GM12873 (cell line): ENCODE results near the gene TOGARAM1.

Experiments used
- CTCF ChIP-seq: IDR thresholded peaks from 2 replicates; pipeline ENCODE4 v1.5.1; 2012; ENCODE audit warnings: low read depth, mild to moderate bottlenecking, moderate library complexity, low read length, control low read depth; ENCODE audit not compliant: insufficient read depth; ENCODE audit errors: missing control alignments

Gene TOGARAM1

GRCh38 chr14:45039390-45039789 is 77.4 kb downstream of the TOGARAM1 start:
- TF ChIP-seq CTCF: no peak

GRCh38 chr14:45041641-45042040 is 79.7 kb downstream of the TOGARAM1 start:
- TF ChIP-seq CTCF: no peak

DNA sequence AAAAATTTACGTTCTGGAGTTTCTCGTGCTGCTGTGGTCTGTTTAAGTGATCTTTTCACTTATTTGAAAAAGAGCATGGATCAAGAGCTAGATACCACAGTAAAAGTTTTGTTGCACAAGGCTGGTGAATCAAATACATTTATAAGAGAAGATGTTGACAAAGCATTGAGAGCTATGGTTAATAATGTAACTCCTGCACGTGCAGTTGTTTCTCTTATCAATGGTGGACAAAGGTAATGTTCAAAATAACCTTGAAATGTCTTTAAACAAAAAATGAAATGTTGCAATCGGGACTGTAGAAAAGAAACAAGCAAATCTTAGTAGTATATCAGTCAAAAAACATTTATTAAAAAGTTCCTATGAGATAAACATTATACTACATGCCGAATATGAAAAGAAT is 82.6 kb downstream of the TOGARAM1 start:
- TF ChIP-seq CTCF: no peak

DNA sequence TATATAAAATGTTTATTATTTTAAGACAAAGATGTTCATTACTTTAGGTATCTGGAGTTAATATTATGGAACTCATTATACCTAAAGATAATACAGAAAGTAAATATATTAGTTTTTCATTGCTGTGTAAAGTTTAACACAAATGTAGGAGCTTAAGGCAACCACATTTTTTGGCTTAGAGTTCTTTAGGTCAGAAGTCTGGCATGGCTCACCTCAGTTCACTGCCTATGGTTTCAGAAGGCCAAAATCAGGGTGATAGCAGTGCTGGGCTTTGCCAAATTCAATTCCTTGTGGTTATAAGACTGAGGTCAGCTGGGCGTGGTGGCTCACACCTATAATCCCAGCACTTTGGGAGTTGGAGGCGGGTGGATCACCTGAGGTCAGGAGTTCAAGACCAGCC is 86.4 kb downstream of the TOGARAM1 start:
- no peak for TF ChIP-seq CTCF

GRCh38 chr14:45051180-45051579 is 89.2 kb downstream of the TOGARAM1 start:
- no peak for TF ChIP-seq CTCF

DNA sequence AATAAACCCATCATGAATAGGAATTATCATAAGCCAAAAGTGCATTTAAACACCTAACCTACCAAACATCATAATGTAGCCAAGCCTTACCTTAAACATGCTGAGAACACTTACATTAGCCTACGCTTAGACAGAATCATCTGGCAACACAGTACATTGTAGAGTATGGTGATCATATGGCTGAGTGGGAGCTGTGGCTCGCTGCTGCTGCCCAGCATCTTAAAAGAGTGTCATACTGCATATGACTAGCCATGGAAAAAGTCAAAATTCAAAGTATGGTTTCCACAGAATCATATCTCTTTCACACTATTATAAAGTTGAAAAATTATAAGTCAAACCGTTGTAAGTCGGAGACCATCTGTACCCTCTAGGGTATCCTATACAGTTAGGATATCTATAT is 89.9 kb downstream of the TOGARAM1 start:
- TF ChIP-seq CTCF: no peak

DNA sequence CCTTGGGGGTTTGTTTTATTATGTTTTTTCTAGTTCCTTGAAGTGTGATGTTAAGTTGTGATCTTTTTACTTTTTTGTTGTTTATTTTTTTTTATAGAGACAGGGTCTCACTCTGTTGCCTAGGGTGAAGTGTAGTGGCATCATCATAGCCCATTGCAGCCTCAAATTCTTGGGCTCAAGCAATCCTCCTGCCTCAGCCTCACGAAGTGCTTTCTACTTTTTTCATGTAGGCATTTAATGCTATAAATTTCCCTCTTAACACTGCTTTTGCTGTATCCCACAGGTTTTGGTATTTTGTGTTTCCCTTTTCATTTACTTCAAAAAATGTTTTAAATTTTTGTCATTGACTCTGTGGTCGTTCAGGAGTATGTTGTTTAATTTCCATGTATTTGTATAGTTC is 95.4 kb downstream of the TOGARAM1 start:
- TF ChIP-seq CTCF: no peak
